NCI-H526 treated with DMSO at 0.1 percent for 48 hours (cell line): ENCODE results near the gene SERPINI2.
"Not testable (repeated sequence)": the region's sequence is repeated elsewhere in the genome, so short reads cannot be mapped to it uniquely, and the experiment has no call there.

Experiments used
- DNase-seq: peaks from one replicate; lab custom pipeline; 2025; lab: John Stamatoyannopoulos, UW

Gene SERPINI2

DNA sequence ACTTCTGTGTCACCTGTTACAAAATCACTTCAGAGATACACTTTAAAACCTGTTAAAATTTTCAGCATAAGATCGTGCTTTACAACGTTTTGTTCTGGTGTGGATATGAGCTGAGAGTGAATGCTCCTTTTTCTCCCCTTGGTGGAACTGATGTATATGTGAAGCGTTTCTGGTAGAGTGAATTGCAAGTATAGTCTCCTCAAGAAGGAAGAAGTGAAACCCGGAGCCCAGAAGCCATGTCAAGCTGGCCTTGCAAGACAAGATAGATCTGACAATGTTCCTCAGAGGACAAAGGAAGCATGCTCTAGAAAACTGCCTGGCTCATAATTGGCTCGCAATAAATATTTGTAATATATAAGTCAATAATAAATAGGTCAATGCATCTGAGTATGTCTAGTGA lies 23.6 kb downstream of the SERPINI2 start:
- no peak for DNase-seq

DNA sequence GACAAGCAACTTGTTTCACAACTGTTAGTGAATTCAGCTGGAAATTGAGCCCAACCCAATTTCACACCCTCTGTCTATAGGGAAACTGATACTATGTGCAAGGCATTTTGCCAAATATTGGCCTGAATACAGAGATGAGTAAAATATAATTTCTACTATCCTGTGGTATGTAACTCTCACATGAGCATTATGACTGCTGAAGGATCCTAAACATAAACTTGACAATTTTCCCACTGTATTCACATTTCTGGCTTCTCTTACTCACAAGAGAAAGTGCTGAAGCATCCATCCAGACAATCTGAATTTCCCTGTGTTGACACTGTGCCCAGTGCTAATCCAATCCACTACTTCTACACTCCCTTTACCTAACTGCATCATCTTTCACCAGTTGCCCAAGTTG lies 28.4 kb downstream of the SERPINI2 start:
- DNase-seq = no peak

- no peak for DNase-seq
These were observed 32.6 kb downstream of the SERPINI2 start for GRCh38 chr3:167441256-167441655.

GRCh38 chr3:167437428-167438139 lies 36.3 kb downstream of the SERPINI2 start:
- DNase-seq = no peak

- DNase-seq = not testable (repeated sequence)
These were observed 46.9 kb downstream of the SERPINI2 start for GRCh38 chr3:167426962-167427361.

GRCh38 chr3:167422396-167422795 lies 51.4 kb downstream of the SERPINI2 start:
- not testable (repeated sequence) for DNase-seq

DNA sequence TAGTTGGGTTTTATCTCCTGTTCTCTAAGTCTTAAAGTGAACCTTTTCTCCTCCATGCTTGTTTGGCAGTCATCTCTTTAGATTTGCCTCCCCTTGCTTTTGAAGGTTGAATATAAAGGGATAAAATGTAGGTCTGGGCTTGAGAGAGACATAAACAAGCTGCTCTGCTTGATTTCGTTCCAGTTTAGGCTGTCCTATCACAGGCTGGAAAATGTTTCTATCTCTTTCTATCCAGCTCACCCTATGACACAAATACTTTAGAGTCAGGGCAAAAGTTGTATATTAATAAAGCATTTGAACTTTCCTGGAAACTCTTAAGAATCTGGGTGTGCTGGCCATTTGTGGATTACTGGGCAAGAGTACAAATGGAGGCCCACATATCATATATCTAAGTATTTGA lies 64.2 kb downstream of the SERPINI2 start:
- DNase-seq = no peak

GRCh38 chr3:167406876-167407492 lies 66.9 kb downstream of the SERPINI2 start:
- peak; percentile 8 for DNase-seq

GRCh38 chr3:167397826-167398225 lies 76.0 kb downstream of the SERPINI2 start:
- DNase-seq = no peak

GRCh38 chr3:167396075-167396474 lies 77.8 kb downstream of the SERPINI2 start:
- DNase-seq = no peak

DNA sequence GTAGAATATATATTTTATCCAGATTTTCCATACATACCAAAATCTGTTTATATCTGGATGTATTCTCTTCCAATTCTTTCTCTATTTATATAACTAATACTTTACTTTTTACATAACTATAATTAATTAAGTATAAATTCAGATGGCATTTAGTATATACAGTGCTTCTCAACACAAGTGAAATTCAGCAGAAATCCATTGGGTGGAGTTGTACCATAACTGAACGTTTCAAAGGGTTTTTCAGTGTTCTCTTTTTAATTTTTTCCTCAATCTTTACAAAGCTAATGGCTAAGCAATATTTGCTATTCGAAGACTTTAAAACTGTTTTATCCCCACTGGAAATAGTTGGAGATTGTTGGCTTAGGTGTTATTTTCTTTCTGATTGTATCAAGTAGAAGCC lies 79.8 kb downstream of the SERPINI2 start:
- no peak for DNase-seq
